ENCODE results near the gene CFD.
A peak's percentile ranks its signal among the peaks of the same experiment; 100 is the strongest.

CFD gene

DNA sequence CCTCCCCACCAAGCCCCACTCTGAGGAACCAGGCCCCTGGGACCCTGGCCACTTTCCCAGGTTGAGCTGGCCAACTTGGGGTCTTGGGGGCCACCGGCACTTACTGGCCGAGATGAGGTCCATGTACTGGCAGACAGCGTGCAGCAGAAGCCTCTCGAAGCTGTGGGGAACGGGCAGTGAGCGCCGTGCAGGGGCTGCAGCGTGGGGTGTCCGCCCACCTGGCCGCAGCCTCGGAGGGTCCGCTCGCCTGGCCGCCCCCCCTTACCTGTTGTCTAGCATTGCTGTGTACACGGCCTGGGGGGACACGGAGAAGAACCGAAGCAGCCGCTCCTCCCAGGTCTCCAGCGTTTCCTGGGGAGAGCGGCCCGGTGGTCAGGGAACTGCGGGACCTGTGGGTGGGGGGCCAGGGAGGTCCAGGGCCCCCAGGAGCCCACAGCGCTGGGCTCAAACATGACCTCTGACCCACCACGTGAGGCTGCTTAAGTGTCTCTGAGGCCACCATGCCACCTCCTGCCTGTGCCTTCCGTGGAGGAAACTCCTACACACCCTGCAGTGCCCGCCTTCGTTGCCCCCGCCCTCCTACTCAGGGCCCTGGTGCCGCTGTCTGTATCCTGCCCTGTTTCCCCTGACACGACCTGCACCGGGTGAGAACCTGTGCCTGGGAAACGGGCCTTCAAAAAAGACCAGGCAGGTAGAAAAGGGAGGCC, 40.0 kb downstream of the CFD start:
- Histone ChIP-seq H3K36me3 (ENCODE audit: control insufficient read depth in 2 of 2, insufficient read depth in 1 of 2, low read length in 2 of 2) (peaks cover 0 to 15% of the 10 kb centered on the region in 2 experiments; a peak in 1 of 3 replicates), H3K27ac (ENCODE audit: extremely low read depth, low read depth, low read length) (no peak overlapping the region), H3K4me1 (ENCODE audit: control insufficient read depth, insufficient read depth, low read length) (no peaks in the 10 kb centered on the region; the same call in 1 of the 2 replicates), H3K9me3 (ENCODE audit: control insufficient read depth, insufficient read depth, low read depth, low read length) (no peaks in the 10 kb centered on the region), H3K4me3 (ENCODE audit: low read depth, low read length) (no peak overlapping the region)
- peak; percentile 94 for TF ChIP-seq ZFP3 (tag by site-specific recombination; IDR thresholded peaks at IDR 0.05; ENCODE audit: low read depth)
- TF ChIP-seq GLI2 (tag by site-specific recombination; IDR thresholded peaks at IDR 0.05; ENCODE audit: borderline replicate concordance, low read depth) = no peak
- CTCF ChIA-PET = no interaction called here
- POLR2A ChIA-PET = no interaction called here

DNA sequence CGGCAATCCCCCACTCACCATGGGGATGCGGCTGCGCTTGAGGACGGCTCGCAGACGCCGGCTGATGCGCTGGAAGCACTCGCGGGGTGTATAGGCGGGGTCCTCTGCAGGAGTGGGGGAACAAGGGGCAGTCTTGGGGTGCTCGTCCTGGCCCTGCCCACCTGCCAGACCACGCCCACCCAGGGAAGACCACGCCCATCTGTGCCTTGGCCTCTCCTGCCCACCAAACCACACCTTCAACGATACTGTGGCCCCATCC, 40.5 kb downstream of the CFD start:
- POLR2A ChIA-PET = no interaction called here
- Histone ChIP-seq H3K9me3 (ENCODE audit: control insufficient read depth, insufficient read depth, low read depth, low read length) (no peaks in the 10 kb centered on the region), H3K27ac (ENCODE audit: extremely low read depth, low read depth, low read length) (no peak overlapping the region), H3K4me3 (ENCODE audit: low read depth, low read length) (no peak overlapping the region), H3K36me3 (ENCODE audit: control insufficient read depth in 2 of 2, insufficient read depth in 1 of 2, low read length in 2 of 2) (peaks cover 0 to 15% of the 10 kb centered on the region in 2 experiments; a peak in 1 of 3 replicates), H3K4me1 (ENCODE audit: control insufficient read depth, insufficient read depth, low read length) (no peaks in the 10 kb centered on the region; the same call in 1 of the 2 replicates)
- TF ChIP-seq SCRT1 (tag by site-specific recombination; IDR thresholded peaks at IDR 0.05; ENCODE audit: borderline replicate concordance) = no peak
- TF ChIP-seq KLF8 (tag by site-specific recombination; IDR thresholded peaks at IDR 0.05) = peak; percentile 93; the same call in 1 of the 2 replicates
- TF ChIP-seq KLF9 (tag by site-specific recombination; IDR thresholded peaks at IDR 0.05; ENCODE audit: low read depth) = peak; percentile 95
- CTCF ChIA-PET = no interaction called here

DNA sequence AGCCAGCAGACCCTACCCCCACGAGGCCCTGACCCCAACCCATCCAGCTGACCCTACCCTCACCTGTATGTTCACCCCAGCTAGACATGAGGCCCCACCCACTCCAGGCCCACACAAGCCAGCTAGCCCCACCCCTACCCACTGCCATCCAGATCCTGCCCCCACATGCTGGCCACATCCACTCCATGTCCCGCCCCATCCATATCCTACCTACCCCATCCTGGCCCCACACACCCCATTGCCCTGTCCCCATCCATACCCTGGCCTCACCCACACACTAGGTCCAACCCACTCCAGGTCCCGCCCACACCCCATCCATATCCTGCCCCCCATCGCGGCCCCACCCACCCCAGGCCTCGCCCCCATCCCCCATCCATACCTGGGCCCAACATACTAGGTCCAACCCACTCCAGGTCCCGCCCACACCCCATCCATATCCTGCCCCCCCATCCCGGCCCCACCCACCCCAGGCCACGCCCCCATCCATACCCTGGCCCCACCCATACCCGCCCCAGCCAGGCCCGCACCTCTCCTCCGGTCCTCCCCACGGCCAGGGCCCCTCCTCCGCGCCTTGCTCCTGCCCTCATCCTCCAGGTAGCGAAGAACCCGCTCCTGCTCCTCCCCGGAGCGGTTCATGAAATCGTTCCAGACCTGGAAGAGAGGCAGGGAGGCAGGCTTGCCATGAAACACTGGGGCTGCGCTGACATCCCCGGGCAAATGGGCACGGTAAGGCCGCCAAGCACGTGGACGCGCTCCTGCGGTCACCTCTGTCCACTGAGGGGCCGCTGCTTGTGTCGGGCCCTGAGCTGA, 41.0 kb downstream of the CFD start:
- ChIA-PET CTCF (no interaction called here), POLR2A (interaction anchor here (0.7 kb wide), 1 partner anchor 20 kb away, joined by 7 read pairs; no protein-coding TSS in a partner anchor)
- Histone ChIP-seq H3K4me3 (ENCODE audit: low read depth, low read length) (no peak overlapping the region), H3K36me3 (ENCODE audit: control insufficient read depth in 2 of 2, insufficient read depth in 1 of 2, low read length in 2 of 2) (peaks cover 0 to 15% of the 10 kb centered on the region in 2 experiments; a peak in 1 of 3 replicates), H3K9me3 (ENCODE audit: control insufficient read depth, insufficient read depth, low read depth, low read length) (no peaks in the 10 kb centered on the region), H3K4me1 (ENCODE audit: control insufficient read depth, insufficient read depth, low read length) (no peaks in the 10 kb centered on the region; the same call in 1 of the 2 replicates), H3K27ac (ENCODE audit: extremely low read depth, low read depth, low read length) (no peak overlapping the region)
- TF ChIP-seq ZFHX2 (tag by site-specific recombination; conservative IDR thresholded peaks at IDR 0.05) (peak; percentile 82), KLF16 (tag by site-specific recombination; IDR thresholded peaks at IDR 0.05) (0 out of 2 replicates have a peak, but pooled peaks have one; percentile 17), HOXA7 (CRISPR knock-in tag; IDR thresholded peaks at IDR 0.05; ENCODE audit: borderline replicate concordance) (no peak), KLF1 (tag by site-specific recombination; IDR thresholded peaks at IDR 0.05) (peak; percentile 86), ZNF121 (tag by site-specific recombination; IDR thresholded peaks at IDR 0.05) (no peak), SCRT1 (tag by site-specific recombination; IDR thresholded peaks at IDR 0.05; ENCODE audit: borderline replicate concordance) (no peak), KLF8 (tag by site-specific recombination; IDR thresholded peaks at IDR 0.05) (peak; percentile 43), ZNF221 (tag by site-specific recombination; IDR thresholded peaks at IDR 0.05; ENCODE audit: borderline replicate concordance) (no peak), EGR2 (tag by site-specific recombination; IDR thresholded peaks at IDR 0.05; ENCODE audit: low read depth) (peak; percentile 61), KLF9 (tag by site-specific recombination; IDR thresholded peaks at IDR 0.05; ENCODE audit: low read depth) (peak; percentile 18; the same call in 1 of the 2 replicates), YY1 (tag by site-specific recombination; IDR thresholded peaks at IDR 0.05) (no peak), ZNF433 (tag by site-specific recombination; IDR thresholded peaks at IDR 0.05; ENCODE audit: low read depth) (no peak), ZNF530 (tag by site-specific recombination; IDR thresholded peaks at IDR 0.05; ENCODE audit: low read depth) (no peak), ZNF571 (tag by site-specific recombination; IDR thresholded peaks at IDR 0.05) (no peak), ZNF214 (tag by site-specific recombination; IDR thresholded peaks at IDR 0.05; ENCODE audit: borderline replicate concordance) (no peak), ZNF10 (tag by site-specific recombination; IDR thresholded peaks at IDR 0.05) (no peak), SP3 (tag by site-specific recombination; IDR thresholded peaks at IDR 0.05) (peak; percentile 32; the same call in 1 of the 2 replicates)
- TF ChIP-seq, protein P1, sequence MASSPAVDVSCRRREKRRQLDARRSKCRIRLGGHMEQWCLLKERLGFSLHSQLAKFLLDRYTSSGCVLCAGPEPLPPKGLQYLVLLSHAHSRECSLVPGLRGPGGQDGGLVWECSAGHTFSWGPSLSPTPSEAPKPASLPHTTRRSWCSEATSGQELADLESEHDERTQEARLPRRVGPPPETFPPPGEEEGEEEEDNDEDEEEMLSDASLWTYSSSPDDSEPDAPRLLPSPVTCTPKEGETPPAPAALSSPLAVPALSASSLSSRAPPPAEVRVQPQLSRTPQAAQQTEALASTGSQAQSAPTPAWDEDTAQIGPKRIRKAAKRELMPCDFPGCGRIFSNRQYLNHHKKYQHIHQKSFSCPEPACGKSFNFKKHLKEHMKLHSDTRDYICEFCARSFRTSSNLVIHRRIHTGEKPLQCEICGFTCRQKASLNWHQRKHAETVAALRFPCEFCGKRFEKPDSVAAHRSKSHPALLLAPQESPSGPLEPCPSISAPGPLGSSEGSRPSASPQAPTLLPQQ (tag by site-specific recombination; IDR thresholded peaks at IDR 0.05) = no peak
- TF ChIP-seq, protein P2, sequence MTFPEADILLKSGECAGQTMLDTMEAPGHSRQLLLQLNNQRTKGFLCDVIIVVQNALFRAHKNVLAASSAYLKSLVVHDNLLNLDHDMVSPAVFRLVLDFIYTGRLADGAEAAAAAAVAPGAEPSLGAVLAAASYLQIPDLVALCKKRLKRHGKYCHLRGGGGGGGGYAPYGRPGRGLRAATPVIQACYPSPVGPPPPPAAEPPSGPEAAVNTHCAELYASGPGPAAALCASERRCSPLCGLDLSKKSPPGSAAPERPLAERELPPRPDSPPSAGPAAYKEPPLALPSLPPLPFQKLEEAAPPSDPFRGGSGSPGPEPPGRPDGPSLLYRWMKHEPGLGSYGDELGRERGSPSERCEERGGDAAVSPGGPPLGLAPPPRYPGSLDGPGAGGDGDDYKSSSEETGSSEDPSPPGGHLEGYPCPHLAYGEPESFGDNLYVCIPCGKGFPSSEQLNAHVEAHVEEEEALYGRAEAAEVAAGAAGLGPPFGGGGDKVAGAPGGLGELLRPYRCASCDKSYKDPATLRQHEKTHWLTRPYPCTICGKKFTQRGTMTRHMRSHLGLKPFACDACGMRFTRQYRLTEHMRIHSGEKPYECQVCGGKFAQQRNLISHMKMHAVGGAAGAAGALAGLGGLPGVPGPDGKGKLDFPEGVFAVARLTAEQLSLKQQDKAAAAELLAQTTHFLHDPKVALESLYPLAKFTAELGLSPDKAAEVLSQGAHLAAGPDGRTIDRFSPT (tag by site-specific recombination; IDR thresholded peaks at IDR 0.05) = peak; percentile 53; the same call in 1 of the 2 replicates
- TF ChIP-seq, protein P3, sequence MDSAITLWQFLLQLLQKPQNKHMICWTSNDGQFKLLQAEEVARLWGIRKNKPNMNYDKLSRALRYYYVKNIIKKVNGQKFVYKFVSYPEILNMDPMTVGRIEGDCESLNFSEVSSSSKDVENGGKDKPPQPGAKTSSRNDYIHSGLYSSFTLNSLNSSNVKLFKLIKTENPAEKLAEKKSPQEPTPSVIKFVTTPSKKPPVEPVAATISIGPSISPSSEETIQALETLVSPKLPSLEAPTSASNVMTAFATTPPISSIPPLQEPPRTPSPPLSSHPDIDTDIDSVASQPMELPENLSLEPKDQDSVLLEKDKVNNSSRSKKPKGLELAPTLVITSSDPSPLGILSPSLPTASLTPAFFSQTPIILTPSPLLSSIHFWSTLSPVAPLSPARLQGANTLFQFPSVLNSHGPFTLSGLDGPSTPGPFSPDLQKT (IDR thresholded peaks at IDR 0.05; ENCODE audit: borderline replicate concordance, low read depth, low read length) = no peak
- TF ChIP-seq, protein P4, sequence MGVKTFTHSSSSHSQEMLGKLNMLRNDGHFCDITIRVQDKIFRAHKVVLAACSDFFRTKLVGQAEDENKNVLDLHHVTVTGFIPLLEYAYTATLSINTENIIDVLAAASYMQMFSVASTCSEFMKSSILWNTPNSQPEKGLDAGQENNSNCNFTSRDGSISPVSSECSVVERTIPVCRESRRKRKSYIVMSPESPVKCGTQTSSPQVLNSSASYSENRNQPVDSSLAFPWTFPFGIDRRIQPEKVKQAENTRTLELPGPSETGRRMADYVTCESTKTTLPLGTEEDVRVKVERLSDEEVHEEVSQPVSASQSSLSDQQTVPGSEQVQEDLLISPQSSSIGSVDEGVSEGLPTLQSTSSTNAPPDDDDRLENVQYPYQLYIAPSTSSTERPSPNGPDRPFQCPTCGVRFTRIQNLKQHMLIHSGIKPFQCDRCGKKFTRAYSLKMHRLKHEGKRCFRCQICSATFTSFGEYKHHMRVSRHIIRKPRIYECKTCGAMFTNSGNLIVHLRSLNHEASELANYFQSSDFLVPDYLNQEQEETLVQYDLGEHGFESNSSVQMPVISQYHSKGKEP (tag by site-specific recombination; IDR thresholded peaks at IDR 0.05) = no peak
